Body of pancreas (tissue), 4 donors: ENCODE measurements around the gene PAM16. TPM values are rescaled to one million over a fixed set of nuclear protein-coding genes. Genes with fewer than 3 reads are reported as not detected.

Experiments
- ATAC-seq: fragments of 150-250 bp; one replicate; pipeline ENCODE4 v1.9.1; 2016
- DNase-seq, 4 donors: peaks; one replicate each; pipeline ENCODE4 v3.0.0-alpha.2; 2019
- H3K27ac ChIP-seq, 4 donors: fragments of 200-600 bp; sonication (generic); 1 replicate in 3 of 4; 2 replicates in 1 of 4; pipeline versions ENCODE4 v1.5.1 to v1.6.1; 2016 to 2019; ENCODE audit warnings: mild to moderate bottlenecking in 1 of 4, mixed read lengths in 1 of 4, moderate library complexity in 1 of 4
- H3K27me3 ChIP-seq, 2 donors: fragments of 200-600 bp; sonication (generic); one replicate each; pipeline ENCODE4 v1.6.0; 2016; ENCODE audit warnings: mild to moderate bottlenecking in 1 of 2
- H3K36me3 ChIP-seq, 2 donors: fragments of 200-600 bp; sonication (generic); replicated peaks in 1 of 2; 2 replicates each; pipeline ENCODE4 v1.5.1; 2016; ENCODE audit warnings: low read depth in 2 of 2; ENCODE audit not compliant: insufficient read depth in 1 of 2
- H3K4me1 ChIP-seq: fragments of 200-600 bp; sonication (generic); one replicate; pipeline ENCODE4 v1.6.0; 2016
- H3K4me3 ChIP-seq, 2 donors: fragments of 200-600 bp; sonication (generic); 1 replicate in 1 of 2; 2 replicates in 1 of 2; pipeline ENCODE4 v1.5.1; 2016 to 2019
- H3K9me3 ChIP-seq, 3 donors: fragments of 200-600 bp; sonication (generic); 1 replicate in 2 of 3; 2 replicates in 1 of 3; pipeline ENCODE4 v1.5.1; 2016
- POLR2A ChIP-seq, 3 donors: fragments of 450-650 bp; IDR thresholded peaks; one replicate each; pipeline ENCODE4 v1.6.1; 2016; ENCODE audit warnings: antibody characterized with exemption in 3 of 3, mild to moderate bottlenecking in 2 of 3
- WGBS, 2 donors: methylation state at CpG; one replicate each; pipeline ENCODE4 v1.1.5; 2017; 5-methylcytosine and 5-hydroxymethylcytosine counted together
- intact Hi-C: fragments of 100-400 bp; cut with DNase I; formaldehyde crosslinking; loops from one replicate; pipeline ENCODE4 v1.15.1; 2023
- total RNA-seq, 2 donors: library from RNA; depleted of rRNA; stranded (reverse); fragments of >200 nt; gene quantifications; one replicate each; pipeline ENCODE4 v1.1.0, GENCODE V29; 2016
- TF ChIP-seq, protein P1 (sequence below), 7 experiments: fragments of 450-650 bp in 4 of 7; fragments of 200-600 bp in 3 of 7; sonication (generic) in 3 of 7; IDR thresholded peaks; one replicate each; pipeline ENCODE4 v1.5.1; 2016 to 2019; ENCODE audit warnings: antibody characterized with exemption in 7 of 7

PAM16 gene
- total RNA-seq, 2 donors from 2014 or later: 25.9 to 27.7 TPM

GRCh38 chr16:4313563-4314531 lies 37.3 kb downstream of the PAM16 start:
- Histone ChIP-seq H3K4me1 (peaks cover 60% of the 10 kb centered on the region), H3K4me3 (no peak overlapping the region), H3K27ac (peak overlapping the region; percentile 69 to 91 (median 88)), H3K36me3 (no peaks in the 10 kb centered on the region), H3K9me3 (no peaks in the 10 kb centered on the region), H3K27me3 (no peaks in the 10 kb centered on the region)
- DNase-seq (peak; percentile 74 to 90 (median 84)), ATAC-seq (peak; percentile 61)
- WGBS, 2 donors: 5 to 12% methylated on average over 35 to 43 of the region's 43 CpGs
- intact Hi-C loops: no loop called here
- TF ChIP-seq, protein P1, sequence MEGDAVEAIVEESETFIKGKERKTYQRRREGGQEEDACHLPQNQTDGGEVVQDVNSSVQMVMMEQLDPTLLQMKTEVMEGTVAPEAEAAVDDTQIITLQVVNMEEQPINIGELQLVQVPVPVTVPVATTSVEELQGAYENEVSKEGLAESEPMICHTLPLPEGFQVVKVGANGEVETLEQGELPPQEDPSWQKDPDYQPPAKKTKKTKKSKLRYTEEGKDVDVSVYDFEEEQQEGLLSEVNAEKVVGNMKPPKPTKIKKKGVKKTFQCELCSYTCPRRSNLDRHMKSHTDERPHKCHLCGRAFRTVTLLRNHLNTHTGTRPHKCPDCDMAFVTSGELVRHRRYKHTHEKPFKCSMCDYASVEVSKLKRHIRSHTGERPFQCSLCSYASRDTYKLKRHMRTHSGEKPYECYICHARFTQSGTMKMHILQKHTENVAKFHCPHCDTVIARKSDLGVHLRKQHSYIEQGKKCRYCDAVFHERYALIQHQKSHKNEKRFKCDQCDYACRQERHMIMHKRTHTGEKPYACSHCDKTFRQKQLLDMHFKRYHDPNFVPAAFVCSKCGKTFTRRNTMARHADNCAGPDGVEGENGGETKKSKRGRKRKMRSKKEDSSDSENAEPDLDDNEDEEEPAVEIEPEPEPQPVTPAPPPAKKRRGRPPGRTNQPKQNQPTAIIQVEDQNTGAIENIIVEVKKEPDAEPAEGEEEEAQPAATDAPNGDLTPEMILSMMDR (IDR thresholded peaks at IDR 0.05): peak; percentile 46 to 86 (median 69)
- TF ChIP-seq POLR2A (IDR thresholded peaks at IDR 0.05): peak in 1 of 3 donors; percentile 20

- H3K9me3 ChIP-seq: no peaks in the 10 kb centered on the region
- peak; percentile 14 for ATAC-seq
- no peaks in the 10 kb centered on the region for H3K27me3 ChIP-seq
- WGBS, 2 donors: 24 to 29% methylated on average over 7 to 9 of the region's 11 CpGs
- no peaks in the 10 kb centered on the region for H3K36me3 ChIP-seq
- TF ChIP-seq, protein P1 (IDR thresholded peaks at IDR 0.05): peak; percentile 48 to 76 (median 70)
- no peak for TF ChIP-seq POLR2A (IDR thresholded peaks at IDR 0.05)
- intact Hi-C loops: no loop called here
- H3K27ac ChIP-seq: peak overlapping the region; percentile 23 to 86 (median 53)
- peak; percentile 72 to 79 (median 76) for DNase-seq
- H3K4me1 ChIP-seq: peaks cover 49% of the 10 kb centered on the region
- H3K4me3 ChIP-seq: no peak overlapping the region
These were observed 41.3 kb downstream of the PAM16 start for GRCh38 chr16:4309833-4310266.

DNA sequence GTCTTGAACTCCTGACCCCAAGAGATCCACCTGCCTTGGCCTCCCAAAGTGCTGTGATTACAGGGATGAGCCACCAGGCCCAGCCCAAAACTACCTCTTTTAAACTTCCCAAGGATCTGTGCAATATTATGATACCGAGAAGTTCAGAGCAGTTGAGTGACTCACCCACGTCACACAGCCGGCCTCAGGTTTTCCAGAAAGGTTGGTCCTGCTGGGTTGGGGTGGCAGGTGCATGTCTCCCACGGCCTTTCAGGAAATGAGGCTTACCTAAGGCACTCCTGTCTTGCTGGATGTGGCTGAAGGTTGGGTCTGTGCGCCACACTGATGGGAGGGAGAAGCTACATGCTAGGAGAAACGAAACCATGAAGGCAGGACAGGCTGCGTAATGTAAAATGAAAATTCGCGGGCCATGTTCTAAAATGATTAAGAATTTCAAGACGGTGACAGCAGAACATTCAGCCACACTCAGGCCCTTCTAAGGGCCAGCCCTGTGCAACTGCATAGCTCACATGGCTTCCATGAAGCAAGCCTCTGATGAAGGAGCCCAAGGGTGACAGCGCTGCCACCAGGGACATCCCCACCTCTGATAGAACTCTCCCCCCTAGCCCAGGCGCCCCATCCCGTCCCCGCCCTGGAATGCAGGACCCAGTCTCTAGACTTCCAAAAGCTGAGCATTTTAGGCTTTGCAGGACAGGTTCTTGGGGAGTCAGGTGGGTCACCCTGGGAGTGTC lies 41.9 kb downstream of the PAM16 start:
- H3K36me3 ChIP-seq: no peaks in the 10 kb centered on the region
- no peaks in the 10 kb centered on the region for H3K27me3 ChIP-seq
- WGBS, 2 donors: 48 to 52% methylated on average over 14 of the region's 14 CpGs
- ATAC-seq: peak; percentile 18
- H3K4me1 ChIP-seq: peaks cover 44% of the 10 kb centered on the region
- peak; percentile 79 to 88 (median 87) for DNase-seq
- intact Hi-C loops: no loop called here
- peak overlapping the region; percentile 12 to 86 (median 53) for H3K27ac ChIP-seq
- H3K4me3 ChIP-seq: no peak overlapping the region
- no peaks in the 10 kb centered on the region for H3K9me3 ChIP-seq
- TF ChIP-seq, protein P1 (IDR thresholded peaks at IDR 0.05): no peak
- peak in 2 of 3 donors; percentile 28 to 42 for TF ChIP-seq POLR2A (IDR thresholded peaks at IDR 0.05)

GRCh38 chr16:4307215-4308037 lies 43.7 kb downstream of the PAM16 start:
- Histone ChIP-seq H3K27ac (peak overlapping the region; percentile 27 to 86 (median 75)), H3K4me3 (peak overlapping the region in 1 of 2 donors; percentile 3), H3K27me3 (no peaks in the 10 kb centered on the region), H3K36me3 (no peaks in the 10 kb centered on the region), H3K9me3 (no peaks in the 10 kb centered on the region), H3K4me1 (peaks cover 34% of the 10 kb centered on the region)
- ATAC-seq (peak; percentile 88), DNase-seq (peak; percentile 92 to 97 (median 96))
- intact Hi-C loops: no loop called here
- peak in 2 of 3 donors; percentile 47 to 48 for TF ChIP-seq POLR2A (IDR thresholded peaks at IDR 0.05)
- TF ChIP-seq, protein P1 (IDR thresholded peaks at IDR 0.05): peak in 1 of 7 experiments; percentile 18
- 8 to 40% methylated on average over 12 to 53 of the region's 68 CpGs for WGBS, 2 donors
